Gastroesophageal sphincter (tissue), 4 donors: Measurements from ENCODE around the gene TUBGCP6. TPM values are rescaled to one million over a fixed set of nuclear protein-coding genes. Genes with fewer than 3 reads are reported as not detected.

Source experiments
- ATAC-seq: fragments of 150-250 bp; one replicate; pipeline ENCODE4 v1.9.1; 2016; ENCODE audit warnings: mild to moderate bottlenecking, moderate library complexity
- H3K27ac ChIP-seq, 4 donors: fragments of 200-600 bp; sonication (generic) in 3 of 4; 1 replicate in 3 of 4; 2 replicates in 1 of 4; pipeline ENCODE4 v1.5.1; 2016 to 2019
- H3K27me3 ChIP-seq: fragments of 200-600 bp; sonication (generic); one replicate; pipeline ENCODE4 v1.5.1; 2019
- H3K36me3 ChIP-seq, 2 donors: fragments of 200-600 bp; sonication (generic); one replicate each; pipeline ENCODE4 v1.5.1; 2019; ENCODE audit warnings: control low read depth in 1 of 2
- H3K4me1 ChIP-seq, 3 donors: fragments of 200-600 bp; sonication (generic); 1 replicate in 2 of 3; 2 replicates in 1 of 3; pipeline ENCODE4 v1.5.1; 2016 to 2019; ENCODE audit warnings: control low read depth in 2 of 3
- H3K4me3 ChIP-seq, 2 donors: fragments of 200-600 bp; sonication (generic); one replicate each; pipeline ENCODE4 v1.5.1; 2019; ENCODE audit warnings: mild to moderate bottlenecking in 1 of 2, moderate library complexity in 1 of 2
- H3K9me3 ChIP-seq, 3 donors: fragments of 200-600 bp; sonication (generic); one replicate each; pipeline ENCODE4 v1.5.1; 2017 to 2019; ENCODE audit warnings: control low read depth in 2 of 3
- CTCF ChIP-seq, 4 experiments: fragments of 200-600 bp in 2 of 4; fragments of 450-650 bp in 2 of 4; sonication (generic) in 1 of 4; IDR thresholded peaks; one replicate each; pipeline ENCODE4 v1.5.1; 2017 to 2019; ENCODE audit warnings: antibody characterized with exemption in 4 of 4, mild to moderate bottlenecking in 2 of 4, moderate library complexity in 2 of 4
- EP300 ChIP-seq: sonication (generic); formaldehyde crosslinking; IDR thresholded peaks from one replicate; pipeline ENCODE4 v1.6.1; 2017; ENCODE audit warnings: antibody characterized with exemption, mild to moderate bottlenecking
- POLR2A ChIP-seq, 2 donors: fragments of 450-650 bp; IDR thresholded peaks; one replicate each; pipeline ENCODE4 v1.6.1; 2017; ENCODE audit warnings: antibody characterized with exemption in 2 of 2, mild to moderate bottlenecking in 2 of 2, moderate library complexity in 1 of 2
- POLR2AphosphoS5 ChIP-seq: sonication (generic); formaldehyde crosslinking; IDR thresholded peaks from one replicate; pipeline ENCODE4 v1.6.1; 2017; ENCODE audit warnings: antibody characterized with exemption
- WGBS, 2 donors: methylation state at CpG; one replicate each; pipeline ENCODE4 v1.1.5; 2018; ENCODE audit warnings: low coverage in 1 of 2; 5-methylcytosine and 5-hydroxymethylcytosine counted together
- total RNA-seq, 4 donors: library from RNA; depleted of rRNA; stranded (reverse); fragments of >200 nt; gene quantifications; one replicate each; pipeline ENCODE4 v1.1.0, GENCODE V29; 2016

TUBGCP6 gene
- total RNA-seq, 4 donors from 2014 or later, result 26.1 to 48.3 (median 37.4) TPM

GRCh38 chr22:50250249-50250554 is 5.4 kb upstream of the TUBGCP6 start:
- Histone ChIP-seq H3K9me3 (no peaks in the 10 kb centered on the region), H3K4me1 (peaks cover 0 to 70% (median 32%) of the 10 kb centered on the region in 3 donors), H3K4me3 (peak overlapping the region in 1 of 2 donors; percentile 74), H3K27me3 (no peaks in the 10 kb centered on the region), H3K36me3 (peaks cover 0 to 33% of the 10 kb centered on the region in 2 donors), H3K27ac (peak overlapping the region in 3 of 4 donors; percentile 82 to 83 (median 82))
- no CpG with 5 or more reads among the region's 11 CpGs for WGBS, 2 donors
- no peak for ATAC-seq
- TF ChIP-seq POLR2AphosphoS5 (no peak), CTCF (IDR thresholded peaks at IDR 0.05) (no peak), EP300 (no peak), POLR2A (IDR thresholded peaks at IDR 0.05) (no peak)

GRCh38 chr22:50249341-50250248 is 4.8 kb upstream of the TUBGCP6 start:
- H3K4me1 ChIP-seq, result peaks cover 0 to 70% (median 32%) of the 10 kb centered on the region in 3 donors
- peaks cover 0 to 28% of the 10 kb centered on the region in 2 donors for H3K36me3 ChIP-seq
- no peaks in the 10 kb centered on the region for H3K9me3 ChIP-seq
- H3K4me3 ChIP-seq, result no peak overlapping the region
- ATAC-seq, result no peak
- no peak overlapping the region for H3K27ac ChIP-seq
- TF ChIP-seq POLR2A (IDR thresholded peaks at IDR 0.05), result no peak
- TF ChIP-seq CTCF (IDR thresholded peaks at IDR 0.05), result no peak
- no peak for TF ChIP-seq POLR2AphosphoS5
- no peak for TF ChIP-seq EP300
- no CpG with 5 or more reads among the region's 32 CpGs for WGBS, 2 donors
- H3K27me3 ChIP-seq, result no peaks in the 10 kb centered on the region

- H3K27me3 ChIP-seq, result no peaks in the 10 kb centered on the region
- no peak for ATAC-seq
- peaks cover 0 to 26% of the 10 kb centered on the region in 2 donors for H3K36me3 ChIP-seq
- 90% methylated on average over 2 of the region's 29 CpGs; no CpG with 5 or more reads in 1 of the 2 donors for WGBS, 2 donors
- H3K4me3 ChIP-seq, result no peak overlapping the region
- no peaks in the 10 kb centered on the region for H3K9me3 ChIP-seq
- H3K27ac ChIP-seq, result no peak overlapping the region
- peaks cover 0 to 79% (median 32%) of the 10 kb centered on the region in 3 donors for H3K4me1 ChIP-seq
- TF ChIP-seq CTCF (IDR thresholded peaks at IDR 0.05), result no peak
- TF ChIP-seq EP300, result no peak
- TF ChIP-seq POLR2AphosphoS5, result no peak
- no peak for TF ChIP-seq POLR2A (IDR thresholded peaks at IDR 0.05)
Measured at GRCh38 chr22:50248196-50249081, 3.6 kb upstream of the TUBGCP6 start.

GRCh38 chr22:50247748-50248147 is 2.9 kb upstream of the TUBGCP6 start:
- H3K4me1 ChIP-seq, result peaks cover 0 to 86% (median 37%) of the 10 kb centered on the region in 3 donors
- no peak overlapping the region for H3K4me3 ChIP-seq
- H3K9me3 ChIP-seq, result no peaks in the 10 kb centered on the region
- ATAC-seq, result no peak
- no peak overlapping the region for H3K27ac ChIP-seq
- H3K27me3 ChIP-seq, result no peaks in the 10 kb centered on the region
- H3K36me3 ChIP-seq, result peaks cover 0 to 26% of the 10 kb centered on the region in 2 donors
- WGBS, 2 donors, result no CpG with 5 or more reads among the region's 16 CpGs
- no peak for TF ChIP-seq EP300
- no peak for TF ChIP-seq POLR2A (IDR thresholded peaks at IDR 0.05)
- TF ChIP-seq CTCF (IDR thresholded peaks at IDR 0.05), result no peak
- TF ChIP-seq POLR2AphosphoS5, result no peak
